Upper lobe of left lung (tissue), 4 donors: ENCODE results near the gene RAB3GAP1.

ENCODE experiments used
- POLR2A ChIP-seq, 4 donors: fragments of 450-650 bp; IDR thresholded peaks; one replicate each; pipeline ENCODE4 v1.5.1; 2016 to 2017; ENCODE audit warnings: antibody characterized with exemption in 4 of 4, mild to moderate bottlenecking in 2 of 4
- POLR2AphosphoS5 ChIP-seq, 2 donors: sonication (generic); formaldehyde crosslinking; IDR thresholded peaks; one replicate each; pipeline ENCODE4 v1.5.1; 2017; ENCODE audit warnings: antibody characterized with exemption in 2 of 2
- TF ChIP-seq, protein P1 (sequence below), 6 experiments: fragments of 450-650 bp in 4 of 6; fragments of 200-600 bp in 2 of 6; sonication (generic) in 2 of 6; IDR thresholded peaks; one replicate each; pipeline ENCODE4 v1.5.1; 2016 to 2019; ENCODE audit warnings: antibody characterized with exemption in 6 of 6

GRCh38 chr2:135174049-135174809 is 122.1 kb downstream of the RAB3GAP1 start:
- TF ChIP-seq POLR2A (IDR thresholded peaks at IDR 0.05) (no peak), POLR2AphosphoS5 (IDR thresholded peaks at IDR 0.05) (no peak)
- TF ChIP-seq, protein P1, sequence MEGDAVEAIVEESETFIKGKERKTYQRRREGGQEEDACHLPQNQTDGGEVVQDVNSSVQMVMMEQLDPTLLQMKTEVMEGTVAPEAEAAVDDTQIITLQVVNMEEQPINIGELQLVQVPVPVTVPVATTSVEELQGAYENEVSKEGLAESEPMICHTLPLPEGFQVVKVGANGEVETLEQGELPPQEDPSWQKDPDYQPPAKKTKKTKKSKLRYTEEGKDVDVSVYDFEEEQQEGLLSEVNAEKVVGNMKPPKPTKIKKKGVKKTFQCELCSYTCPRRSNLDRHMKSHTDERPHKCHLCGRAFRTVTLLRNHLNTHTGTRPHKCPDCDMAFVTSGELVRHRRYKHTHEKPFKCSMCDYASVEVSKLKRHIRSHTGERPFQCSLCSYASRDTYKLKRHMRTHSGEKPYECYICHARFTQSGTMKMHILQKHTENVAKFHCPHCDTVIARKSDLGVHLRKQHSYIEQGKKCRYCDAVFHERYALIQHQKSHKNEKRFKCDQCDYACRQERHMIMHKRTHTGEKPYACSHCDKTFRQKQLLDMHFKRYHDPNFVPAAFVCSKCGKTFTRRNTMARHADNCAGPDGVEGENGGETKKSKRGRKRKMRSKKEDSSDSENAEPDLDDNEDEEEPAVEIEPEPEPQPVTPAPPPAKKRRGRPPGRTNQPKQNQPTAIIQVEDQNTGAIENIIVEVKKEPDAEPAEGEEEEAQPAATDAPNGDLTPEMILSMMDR (IDR thresholded peaks at IDR 0.05): no peak
